Nephron (organoid): ENCODE results near the gene HDAC7.

Experiments
- H3K27ac Mint-ChIP-seq, 3 experiments: 2 replicates each; pipeline ENCODE4 v1.8.0; 2020; ENCODE audit warnings: mixed read lengths in 3 of 3, mild to moderate bottlenecking in 2 of 3, moderate library complexity in 1 of 3
- H3K27me3 Mint-ChIP-seq: 2 replicates; pipeline ENCODE4 v1.8.0; 2021; ENCODE audit warnings: low read depth, mild to moderate bottlenecking, moderate library complexity, mixed read lengths
- H3K36me3 Mint-ChIP-seq: 2 replicates; pipeline ENCODE4 v1.8.0; 2020; ENCODE audit warnings: low read depth, mixed read lengths
- H3K4me1 Mint-ChIP-seq: 2 replicates; pipeline ENCODE4 v1.8.0; 2020; ENCODE audit warnings: mixed read lengths
- H3K4me3 Mint-ChIP-seq, 3 experiments: 2 replicates each; pipeline ENCODE4 v1.8.0; 2020; ENCODE audit warnings: mild to moderate bottlenecking in 3 of 3, mixed read lengths in 3 of 3, moderate library complexity in 2 of 3
- H3K9me3 Mint-ChIP-seq: 2 replicates; pipeline ENCODE4 v1.8.0; 2020; ENCODE audit warnings: mixed read lengths
- CTCF ChIP-seq, 3 experiments: fragments of 200-600 bp; sonication (generic); IDR thresholded peaks; one replicate each; pipeline ENCODE4 v1.5.0; 2021; ENCODE audit warnings: antibody characterized with exemption in 3 of 3; ENCODE audit not compliant: unreplicated experiment in 3 of 3

HDAC7 gene

GRCh38 chr12:47835831-47836155 is 16.1 kb upstream of the HDAC7 start:
- Mint-ChIP-seq H3K9me3 (no peaks in the 10 kb centered on the region), H3K27me3 (peaks cover 7% of the 10 kb centered on the region), H3K4me1 (peaks cover 71% of the 10 kb centered on the region), H3K27ac (peak overlapping the region; percentile 63 to 69 (median 68)), H3K4me3 (no peak overlapping the region), H3K36me3 (no peaks in the 10 kb centered on the region)
- no peak for TF ChIP-seq CTCF (IDR thresholded peaks at IDR 0.05; ENCODE audit: unreplicated experiment in 3 of 3)

- no peaks in the 10 kb centered on the region for H3K36me3 Mint-ChIP-seq
- no peak for TF ChIP-seq CTCF (IDR thresholded peaks at IDR 0.05; ENCODE audit: unreplicated experiment in 3 of 3)
- peaks cover 65% of the 10 kb centered on the region for H3K4me1 Mint-ChIP-seq
- no peak overlapping the region for H3K4me3 Mint-ChIP-seq
- peak overlapping the region; percentile 63 to 69 (median 68) for H3K27ac Mint-ChIP-seq
- H3K9me3 Mint-ChIP-seq, result no peaks in the 10 kb centered on the region
- H3K27me3 Mint-ChIP-seq, result peaks cover 7% of the 10 kb centered on the region
Observed at GRCh38 chr12:47835006-47835830, 15.5 kb upstream of the HDAC7 start.

- peaks cover 7% of the 10 kb centered on the region for H3K27me3 Mint-ChIP-seq
- no peak for TF ChIP-seq CTCF (IDR thresholded peaks at IDR 0.05; ENCODE audit: unreplicated experiment in 3 of 3)
Observed at GRCh38 chr12:47834199-47834903, 14.6 kb upstream of the HDAC7 start.

GRCh38 chr12:47833591-47834012 is 13.9 kb upstream of the HDAC7 start:
- Mint-ChIP-seq H3K4me1 (peaks cover 62% of the 10 kb centered on the region), H3K27ac (peak overlapping the region; percentile 13 to 79 (median 36)), H3K36me3 (no peaks in the 10 kb centered on the region)

More at GRCh38 chr12:47834199-47834903, 14.6 kb upstream of the HDAC7 start:
- Mint-ChIP-seq H3K4me1 (peaks cover 62% of the 10 kb centered on the region), H3K9me3 (no peaks in the 10 kb centered on the region), H3K4me3 (no peak overlapping the region), H3K36me3 (no peaks in the 10 kb centered on the region), H3K27ac (peak overlapping the region; percentile 5 to 16 (median 13))

GRCh38 chr12:47832263-47832933 is 12.7 kb upstream of the HDAC7 start:
- Mint-ChIP-seq H3K4me1 (peaks cover 59% of the 10 kb centered on the region), H3K27ac (peak overlapping the region in 1 of 3 experiments; percentile 79), H3K9me3 (no peaks in the 10 kb centered on the region), H3K27me3 (peaks cover 7% of the 10 kb centered on the region), H3K4me3 (no peak overlapping the region), H3K36me3 (no peaks in the 10 kb centered on the region)
- TF ChIP-seq CTCF (IDR thresholded peaks at IDR 0.05; ENCODE audit: unreplicated experiment in 3 of 3), result no peak

More at GRCh38 chr12:47833591-47834012, 13.9 kb upstream of the HDAC7 start:
- Mint-ChIP-seq H3K27me3 (peaks cover 7% of the 10 kb centered on the region), H3K4me3 (no peak overlapping the region), H3K9me3 (no peaks in the 10 kb centered on the region)
- TF ChIP-seq CTCF (IDR thresholded peaks at IDR 0.05; ENCODE audit: unreplicated experiment in 3 of 3), result no peak
